Stimulated activated CD8-positive, alpha-beta memory T cell treated with anti-CD3 and anti-CD28 coated beads, Interleukin-7, amount 100 ng/mL, for 4 hours (primary cell): Measurements from ENCODE around the gene TFRC.
"Not testable (repeated sequence)": the region's sequence is repeated elsewhere in the genome, so short reads cannot be mapped to it uniquely, and the experiment has no call there.

Experiments
- DNase-seq, 2 donors: peaks; one replicate each; pipeline ENCODE4 v3.0.0-alpha.2; 2020; ENCODE audit warnings: low read depth in 2 of 2

Gene TFRC

DNA sequence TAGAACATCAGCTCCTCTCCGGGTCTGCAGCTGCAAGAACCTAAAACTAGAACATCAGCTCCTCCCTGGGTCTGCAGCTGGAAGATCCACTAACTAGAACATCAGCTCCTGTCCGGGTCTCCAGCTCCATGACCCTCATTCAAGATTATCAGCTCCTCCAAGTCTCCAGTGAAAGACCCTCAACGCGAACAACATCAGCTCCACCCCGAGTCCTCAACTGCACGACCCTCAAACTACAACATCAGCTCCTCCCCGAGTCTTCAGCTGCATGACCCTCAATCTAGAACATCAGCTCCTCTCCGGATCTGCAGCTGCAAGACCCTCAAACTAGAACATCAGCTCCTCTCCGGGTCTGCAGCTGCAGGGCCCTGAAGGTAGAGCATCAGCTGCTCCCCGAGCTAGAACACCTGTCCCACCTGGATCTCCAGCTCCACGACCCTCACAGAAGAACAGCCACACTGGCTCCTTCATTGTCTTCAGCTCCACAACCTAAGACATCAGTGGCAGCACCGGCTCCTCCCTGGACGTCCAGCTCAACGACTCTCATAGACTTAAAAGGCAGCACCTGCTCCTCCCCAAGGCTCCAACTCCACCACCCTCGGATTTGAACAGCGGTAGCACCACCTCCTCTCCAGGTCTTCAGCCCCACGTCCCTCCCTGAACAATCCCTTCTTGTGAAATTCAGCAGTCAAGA is 77.4 kb downstream of the TFRC start:
- not testable (repeated sequence) for DNase-seq

DNA sequence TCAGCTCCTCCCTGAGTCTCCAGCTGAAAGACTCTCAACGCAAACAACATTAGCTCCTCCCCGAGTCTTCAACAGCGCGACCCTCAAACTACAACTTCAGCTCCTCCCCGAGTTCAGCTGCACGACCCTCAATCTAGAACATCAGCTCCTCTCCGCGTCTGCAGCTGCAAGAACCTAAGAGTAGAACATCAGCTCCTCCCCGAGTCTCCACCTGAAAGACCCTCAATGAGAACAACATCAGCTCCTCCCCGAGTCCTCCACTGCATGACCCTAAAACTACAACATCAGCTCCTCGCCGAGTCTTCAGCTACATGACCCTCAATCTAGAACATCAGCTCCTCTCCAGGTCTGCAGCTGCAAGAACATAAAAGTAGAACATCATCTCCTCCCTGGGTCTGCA is 78.3 kb downstream of the TFRC start:
- DNase-seq, result no peak

DNA sequence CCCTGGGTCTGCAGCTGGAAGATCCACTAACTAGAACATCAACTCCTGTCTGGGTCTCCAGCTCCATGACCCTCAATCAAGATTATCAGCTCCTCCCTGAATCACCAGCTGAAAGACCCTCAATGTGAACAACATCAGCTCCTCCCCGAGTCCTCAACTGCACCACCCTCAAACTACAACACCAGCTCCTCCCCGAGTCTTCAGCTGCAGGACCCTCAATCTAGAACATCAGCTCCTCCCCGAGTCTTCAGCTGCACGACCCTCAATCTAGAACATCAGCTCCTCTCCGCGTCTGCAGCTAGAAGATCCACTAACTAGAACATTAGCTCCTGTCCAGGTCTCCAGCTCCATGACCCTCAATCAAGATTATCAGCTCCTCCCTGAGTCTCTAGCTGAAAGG is 79.2 kb downstream of the TFRC start:
- not testable (repeated sequence) for DNase-seq

DNA sequence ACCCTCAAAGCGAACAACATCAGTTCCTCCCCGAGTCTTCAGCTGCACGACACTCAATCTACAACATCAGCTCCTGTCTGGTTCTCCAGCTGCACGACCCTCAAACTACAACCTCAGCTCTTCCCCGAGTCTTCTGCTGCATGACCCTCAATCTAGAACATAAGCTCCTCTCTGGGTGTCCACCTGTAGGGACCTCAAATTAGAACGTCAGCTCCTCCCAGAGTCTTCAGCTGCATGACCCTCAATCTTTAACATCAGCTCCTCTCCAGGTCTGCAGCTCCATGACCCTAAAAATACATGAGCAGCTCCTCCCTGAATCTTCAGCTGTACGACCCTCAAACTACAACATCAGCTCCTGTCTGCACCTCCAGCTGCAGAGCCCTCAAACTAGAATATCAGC is 80.7 kb downstream of the TFRC start:
- not testable (repeated sequence) for DNase-seq

DNA sequence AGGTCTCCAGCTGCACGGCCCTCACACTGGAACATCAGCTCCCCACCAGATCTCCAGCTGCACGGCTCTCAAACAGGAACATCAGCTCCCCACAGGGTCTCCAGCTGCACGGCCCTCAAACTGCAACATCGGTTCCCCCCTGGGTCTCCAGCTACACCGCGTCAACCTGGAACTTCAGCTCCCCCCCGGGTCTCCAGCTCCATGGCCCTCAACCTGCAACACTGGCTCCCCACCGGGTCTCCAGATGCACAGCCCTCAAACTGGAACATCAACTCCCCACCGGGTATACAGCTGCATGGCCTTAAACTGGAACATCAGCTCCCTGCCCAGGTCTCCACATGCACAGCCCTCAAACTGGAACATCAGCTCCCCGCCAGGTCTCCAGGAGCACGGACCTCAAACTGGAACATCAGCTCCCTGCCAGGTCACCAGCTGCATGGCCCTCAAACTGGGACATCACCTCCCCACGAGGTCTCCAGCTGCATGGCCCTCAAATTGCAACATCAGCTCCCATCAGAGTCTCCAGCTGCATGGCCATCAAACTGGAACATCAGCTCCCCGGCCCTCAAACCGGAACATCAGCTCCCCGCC is 81.4 kb downstream of the TFRC start:
- not testable (repeated sequence) for DNase-seq

DNA sequence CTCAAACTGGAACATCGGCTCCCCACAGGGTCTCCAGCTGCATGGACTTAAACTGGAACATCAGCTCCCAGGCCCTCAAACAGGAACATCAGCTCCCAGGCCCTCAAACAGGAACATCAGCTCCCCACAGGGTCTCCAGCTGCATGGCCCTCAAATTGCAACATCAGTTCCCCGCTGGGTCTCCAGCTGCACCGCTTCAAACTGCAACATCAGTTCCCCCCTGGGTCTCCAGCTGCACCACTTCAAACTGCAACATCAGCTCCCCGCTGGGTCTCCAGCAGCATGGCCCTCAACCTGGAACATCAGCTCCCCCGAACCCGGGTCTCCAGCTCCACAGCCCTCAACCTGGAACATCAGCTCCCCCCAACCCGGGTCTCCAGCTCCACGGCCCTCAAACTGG is 82.0 kb downstream of the TFRC start:
- DNase-seq, result no peak
